Cerebellar cortex (tissue), 1 donor: Measurements from ENCODE around the gene SPSB1.
"Not testable (repeated sequence)": the region's sequence is repeated elsewhere in the genome, so short reads cannot be mapped to it uniquely, and the experiment has no call there.

ENCODE experiments used
- DNase-seq: peaks from one replicate; pipeline ENCODE4 v3.0.0-alpha.2; 2015; ENCODE audit warnings: low spot score

Gene SPSB1

DNA sequence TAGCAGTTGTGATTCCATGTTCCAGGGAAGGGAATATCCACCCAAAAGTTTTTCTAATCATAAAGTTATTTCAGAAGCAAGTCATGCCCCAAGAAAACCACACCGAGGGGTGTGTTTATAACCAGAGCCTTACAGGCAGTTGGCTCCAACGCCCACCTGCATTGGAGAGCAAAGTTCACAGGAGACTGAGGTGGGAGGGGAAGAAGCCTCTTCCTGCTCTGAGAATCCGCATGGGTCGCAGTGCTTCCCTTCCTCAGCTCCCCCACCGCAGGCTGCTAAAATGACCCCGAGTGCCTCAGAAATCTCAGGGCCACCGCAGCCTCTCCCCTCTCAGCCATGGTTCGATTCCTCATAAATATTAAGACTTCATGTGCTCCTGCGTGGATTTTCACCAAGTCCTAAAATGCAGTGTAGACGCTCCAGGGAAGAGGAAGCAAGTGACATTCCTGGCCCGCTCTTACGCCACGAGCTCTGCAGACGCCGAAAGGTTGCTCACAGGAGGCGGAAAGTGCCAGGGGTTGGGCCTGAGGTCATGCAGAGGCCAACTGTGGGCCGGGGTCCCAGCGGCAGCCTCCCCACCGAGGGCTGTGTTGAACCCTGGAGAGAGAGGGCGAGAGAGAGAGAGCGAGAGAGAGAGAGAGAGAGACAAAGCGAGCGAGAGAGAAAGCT is 13.4 kb upstream of the SPSB1 start:
- DNase-seq = no peak

DNA sequence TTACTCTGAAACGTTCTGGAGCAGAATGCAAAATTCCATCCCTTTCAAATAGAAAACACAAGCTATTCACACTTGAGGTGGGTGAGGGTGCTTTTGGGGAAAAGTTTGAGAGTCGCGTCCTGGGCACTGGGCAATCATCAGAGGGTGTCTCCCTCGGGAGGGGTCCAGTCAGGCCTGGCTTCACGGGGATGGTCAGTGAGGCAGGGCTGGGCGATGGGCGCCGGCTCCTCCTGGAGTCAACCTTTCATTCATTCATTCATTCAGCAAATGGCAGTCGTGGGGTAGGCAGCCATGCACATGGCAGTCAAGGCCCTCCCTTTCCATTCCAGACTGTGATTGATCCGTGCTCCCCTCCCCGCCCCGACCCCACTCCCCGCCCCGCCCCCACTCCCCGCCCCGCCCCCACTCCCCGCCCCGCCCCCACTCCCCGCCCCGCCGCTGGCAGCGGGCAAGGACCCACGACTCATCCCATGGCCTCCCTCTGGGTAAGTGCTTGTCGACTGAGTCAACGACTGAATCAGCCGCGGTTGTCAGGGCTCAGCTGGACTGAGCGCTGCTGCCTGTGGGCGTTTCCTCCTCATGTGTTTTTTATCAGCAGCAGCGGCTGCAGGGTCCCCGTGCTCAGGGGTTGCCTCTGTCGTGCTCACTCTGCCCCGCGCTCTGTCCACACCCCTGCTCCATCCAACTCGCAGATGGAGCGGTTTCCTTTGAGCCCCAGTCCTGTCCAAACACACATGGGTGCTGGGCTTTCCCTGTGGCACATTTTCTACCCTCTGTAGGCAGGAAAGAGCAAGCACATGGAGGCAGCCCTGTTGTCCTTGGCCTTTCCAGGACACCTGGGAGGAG is 12.5 kb upstream of the SPSB1 start:
- no peak for DNase-seq

DNA sequence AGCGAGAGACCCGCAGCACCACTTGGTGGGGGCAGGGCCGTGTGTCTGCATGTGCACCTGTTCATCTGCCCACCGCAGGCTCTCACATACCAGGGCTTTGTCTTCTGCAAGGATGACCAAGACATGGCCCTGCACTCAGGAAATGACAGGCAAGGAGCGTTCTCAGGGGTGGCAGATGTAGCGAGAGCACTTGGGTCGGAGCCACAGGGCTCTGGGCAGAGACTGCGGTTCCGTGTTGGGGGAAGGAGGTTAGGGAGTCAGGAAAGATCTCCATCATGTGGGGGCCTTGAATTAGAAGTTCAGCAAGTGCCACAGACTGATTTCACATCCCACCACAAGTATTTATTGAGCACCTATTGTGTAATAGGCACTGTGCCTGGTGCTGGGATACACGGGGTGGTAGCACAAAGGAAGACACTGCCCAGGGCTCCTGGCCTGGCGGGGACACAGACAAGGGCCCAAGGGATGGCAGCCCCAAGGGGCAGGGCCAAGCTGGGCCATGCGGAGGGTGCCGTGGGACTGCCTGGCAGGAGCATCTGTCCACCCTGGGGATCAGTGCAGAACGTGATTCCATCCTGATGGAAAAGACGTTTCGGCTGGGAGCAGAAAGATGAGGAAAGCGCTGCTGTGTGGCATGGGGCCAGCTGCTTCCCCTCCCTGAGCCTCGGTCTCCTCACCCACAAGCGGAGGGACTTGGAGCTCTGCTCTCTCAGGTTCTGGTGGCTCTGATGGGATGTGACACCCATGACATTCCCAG is 11.4 kb upstream of the SPSB1 start:
- no peak for DNase-seq

DNA sequence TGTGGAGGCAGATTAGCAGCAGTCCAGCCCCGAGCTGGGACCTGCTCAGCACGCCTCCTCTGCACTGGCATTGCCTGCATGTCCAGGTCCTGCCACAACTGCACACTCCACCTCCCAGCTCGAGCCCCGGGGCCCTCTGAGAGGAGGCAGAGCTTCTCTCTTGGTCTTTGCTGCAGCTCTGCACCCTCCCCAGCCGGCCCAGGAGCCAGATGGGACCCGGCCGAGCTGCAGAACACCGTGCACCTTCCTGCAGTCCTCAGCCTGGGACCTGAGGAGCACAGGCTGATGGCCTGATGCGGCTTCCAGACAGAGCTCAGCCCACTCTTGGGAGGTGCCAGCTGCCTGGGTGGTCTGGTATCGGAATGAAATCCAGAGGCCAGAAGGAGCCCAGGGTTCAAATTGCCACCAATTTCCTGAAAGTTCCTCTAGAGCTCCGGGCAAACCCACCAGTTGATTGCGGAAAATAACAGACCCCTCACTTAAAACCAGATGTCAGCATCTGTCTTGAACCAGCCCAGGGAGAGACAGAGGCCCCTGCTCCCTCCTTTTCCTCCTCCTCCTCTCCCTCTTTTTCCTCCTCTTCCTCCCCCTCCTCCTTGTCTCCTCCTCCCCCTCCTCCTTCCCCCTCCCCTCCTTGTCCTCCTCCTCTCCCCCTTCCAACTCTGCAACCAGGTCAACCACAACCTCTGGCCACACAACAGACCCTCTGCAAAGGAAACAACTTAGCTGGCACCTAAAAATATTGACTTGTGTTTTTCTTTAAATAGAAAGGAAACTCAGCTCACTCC is 10.6 kb upstream of the SPSB1 start:
- no peak for DNase-seq

DNA sequence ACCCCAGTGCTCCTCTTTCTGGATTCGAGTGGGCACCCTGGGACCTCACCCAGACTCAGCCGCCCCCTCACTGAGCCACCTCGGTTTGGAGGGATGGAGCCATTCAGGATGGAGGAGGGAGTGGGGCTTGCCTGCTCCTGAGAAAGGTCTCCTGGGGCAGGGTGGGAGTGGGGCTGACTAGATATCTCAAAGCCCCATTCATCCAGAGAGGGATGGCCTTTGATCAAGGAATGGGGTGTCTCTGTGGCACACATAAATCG is 10.1 kb upstream of the SPSB1 start:
- no peak for DNase-seq

DNA sequence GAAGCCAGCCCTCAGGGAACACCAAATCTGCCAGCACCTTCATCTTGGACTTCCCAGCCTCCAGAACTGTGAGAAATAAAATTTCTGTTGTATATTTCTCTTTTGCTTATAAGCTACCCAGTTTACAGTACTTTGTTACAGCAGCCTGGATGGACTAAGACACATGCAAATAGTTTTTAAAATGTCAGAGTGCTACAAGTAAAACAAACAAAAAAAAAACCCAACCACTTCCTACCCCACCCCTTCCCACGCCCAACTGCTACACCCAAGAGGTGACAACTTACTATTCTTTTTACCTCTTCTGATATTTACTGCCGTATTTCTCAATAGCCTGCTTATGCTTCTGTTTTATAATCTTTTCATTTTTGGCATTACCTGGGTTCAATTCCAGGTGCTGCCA is 8.6 kb upstream of the SPSB1 start:
- DNase-seq = no peak

DNA sequence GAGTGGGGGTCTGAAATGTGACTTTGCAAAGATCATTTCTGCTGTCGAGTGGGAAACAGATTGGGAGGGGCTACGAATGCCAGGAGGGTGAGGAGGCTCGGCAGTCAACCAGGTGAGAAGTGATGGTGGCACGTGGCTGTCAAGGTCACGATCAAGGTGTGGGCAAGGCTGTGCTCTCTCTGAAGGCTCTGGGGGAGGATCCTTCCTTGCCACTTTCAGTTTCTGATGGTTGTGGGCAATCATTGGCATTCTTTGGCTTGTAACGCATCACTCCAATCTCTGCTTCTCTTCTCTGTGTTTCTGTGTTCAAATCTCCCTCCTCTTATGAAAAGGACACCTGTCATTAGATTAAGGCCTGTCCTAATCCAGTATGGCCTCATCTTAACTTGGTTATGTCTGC is 6.1 kb upstream of the SPSB1 start:
- no peak for DNase-seq

DNA sequence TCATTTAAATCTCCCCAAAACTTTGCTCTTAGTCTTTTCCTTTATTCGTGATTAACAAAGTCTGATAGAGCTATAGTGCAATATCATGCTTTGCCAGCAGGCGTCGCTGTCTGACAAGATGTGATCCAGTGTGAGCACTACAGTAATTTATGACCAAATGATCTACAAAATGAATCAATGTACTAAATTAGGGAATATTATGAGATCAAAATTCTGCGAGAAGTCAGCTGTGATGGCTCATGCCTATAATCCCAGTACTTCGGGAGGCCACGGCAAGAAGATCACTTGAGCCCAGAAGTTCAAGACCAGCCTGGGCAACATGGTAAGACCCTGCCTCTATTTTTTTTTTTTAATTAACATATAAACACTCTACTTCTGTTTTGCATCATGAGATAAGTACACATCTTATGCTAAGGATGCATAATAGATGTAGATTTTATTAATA is 3.6 kb upstream of the SPSB1 start:
- DNase-seq = peak; percentile 60

DNA sequence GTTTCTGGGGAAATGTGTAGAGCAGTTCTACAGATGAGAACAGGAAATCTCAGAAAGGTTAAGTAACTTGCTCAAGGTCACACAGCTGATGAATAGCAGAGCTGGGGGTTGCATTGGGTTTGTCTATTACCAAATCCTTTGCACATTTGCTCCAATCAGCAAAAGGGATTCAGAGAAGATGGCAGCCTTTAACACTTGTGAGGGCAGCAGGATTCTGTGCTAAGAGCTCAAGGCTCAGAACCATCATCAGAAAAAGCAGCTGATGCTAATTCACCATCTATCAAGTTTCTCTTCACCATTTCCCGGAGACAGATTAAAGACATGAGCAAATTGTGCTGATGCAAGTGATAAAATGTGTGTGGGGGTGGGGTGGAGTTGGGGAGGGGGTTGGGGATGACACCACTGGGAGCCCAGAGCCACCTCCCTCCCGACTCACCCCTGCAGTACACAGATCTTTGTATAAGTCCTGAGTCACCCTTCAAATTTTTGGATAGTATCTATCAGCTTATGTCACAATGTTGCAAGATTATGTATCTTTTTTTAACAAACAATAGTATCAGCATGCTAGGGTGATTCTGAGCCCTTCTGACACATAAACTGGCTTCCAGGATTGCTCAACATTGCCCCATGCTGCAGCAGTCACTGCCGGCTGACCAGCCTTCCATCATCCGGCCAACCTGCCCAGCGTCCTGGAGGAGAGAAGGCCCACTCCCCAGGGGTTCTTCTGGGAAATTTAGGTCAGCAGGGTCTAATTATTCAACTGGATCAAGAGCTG is 2.8 kb upstream of the SPSB1 start:
- DNase-seq = no peak

DNA sequence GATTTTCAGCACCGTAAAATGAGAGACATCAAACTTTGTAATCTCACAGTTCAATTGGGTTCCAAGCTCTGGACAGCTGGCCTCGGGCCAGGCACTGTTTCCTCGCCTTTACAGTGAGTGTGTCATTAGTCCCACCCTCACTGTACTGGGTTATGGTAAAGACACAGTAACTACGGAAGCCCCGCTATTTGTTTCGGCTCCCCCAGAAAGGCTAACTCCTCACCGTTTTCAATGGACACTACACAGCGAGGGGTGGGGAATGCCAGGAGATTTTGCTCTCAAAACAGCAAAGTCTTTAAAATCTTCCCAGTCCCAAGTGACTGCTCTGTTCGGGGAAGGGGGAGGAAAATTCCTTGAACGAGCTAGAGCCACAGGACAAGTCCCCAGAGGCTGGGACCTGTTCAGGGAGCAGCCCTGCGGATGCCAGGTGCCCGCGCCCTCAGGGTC is 757 bp upstream of the SPSB1 start:
- peak; percentile 41 for DNase-seq

DNA sequence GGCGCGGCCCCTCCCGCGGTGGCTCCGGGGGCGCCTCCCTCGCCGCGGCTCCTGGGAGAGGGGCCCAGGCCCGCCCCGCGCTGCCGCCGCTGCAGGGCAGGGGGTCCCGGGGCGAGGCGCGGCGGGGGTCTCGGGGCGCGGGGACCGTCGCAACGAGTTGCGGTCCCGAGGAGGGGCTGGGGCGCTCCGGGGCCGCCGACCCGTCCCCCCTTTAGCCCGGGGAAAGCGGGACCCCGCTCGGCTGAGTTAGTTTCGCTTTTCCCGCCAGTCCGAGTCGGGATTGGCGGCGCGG is 493 bp downstream of the SPSB1 start:
- no peak for DNase-seq

DNA sequence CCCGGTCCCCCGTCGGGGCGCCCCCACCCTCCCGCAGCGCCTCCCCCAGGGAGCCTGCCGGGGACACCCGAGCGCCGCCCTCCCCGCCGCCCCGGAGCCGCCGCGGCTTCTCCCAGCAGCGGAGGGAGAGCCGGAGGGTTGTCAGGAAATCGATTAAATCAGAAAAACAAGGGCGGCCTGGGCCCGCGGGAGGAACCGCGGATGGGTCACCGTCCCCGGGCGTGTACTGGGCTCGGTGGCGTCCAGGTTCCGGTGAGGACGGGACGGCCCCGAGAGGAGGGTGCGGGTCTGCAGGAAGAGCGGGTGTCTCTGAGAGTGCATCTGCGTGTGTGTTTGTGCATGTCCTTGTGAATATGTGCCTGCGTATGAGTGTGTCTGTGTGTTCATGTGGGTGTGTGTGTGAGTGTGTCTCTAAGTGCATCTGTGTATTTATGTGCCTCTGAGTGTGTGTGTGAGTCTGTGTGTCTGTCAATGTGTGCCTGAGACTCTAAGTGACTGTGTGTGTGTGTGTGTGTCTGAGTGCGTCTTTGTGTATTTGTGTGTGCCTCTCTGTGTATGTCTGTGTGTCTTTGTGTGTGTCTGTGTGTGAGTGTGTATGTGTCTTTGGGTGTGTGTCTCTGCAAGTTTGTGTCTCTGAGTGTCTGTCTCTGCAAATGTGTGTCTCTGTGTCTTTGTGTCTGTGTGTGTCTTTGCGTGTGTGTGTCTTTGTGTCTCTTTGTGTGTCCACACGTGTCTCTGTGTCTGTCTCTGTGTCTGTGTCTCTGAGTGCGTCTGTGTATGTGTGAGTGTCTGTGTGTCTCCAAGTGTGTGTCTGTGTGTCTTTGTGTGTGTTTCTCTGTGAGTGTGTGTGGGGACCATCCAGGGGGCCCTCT is 1.1 kb downstream of the SPSB1 start:
- no peak for DNase-seq

DNA sequence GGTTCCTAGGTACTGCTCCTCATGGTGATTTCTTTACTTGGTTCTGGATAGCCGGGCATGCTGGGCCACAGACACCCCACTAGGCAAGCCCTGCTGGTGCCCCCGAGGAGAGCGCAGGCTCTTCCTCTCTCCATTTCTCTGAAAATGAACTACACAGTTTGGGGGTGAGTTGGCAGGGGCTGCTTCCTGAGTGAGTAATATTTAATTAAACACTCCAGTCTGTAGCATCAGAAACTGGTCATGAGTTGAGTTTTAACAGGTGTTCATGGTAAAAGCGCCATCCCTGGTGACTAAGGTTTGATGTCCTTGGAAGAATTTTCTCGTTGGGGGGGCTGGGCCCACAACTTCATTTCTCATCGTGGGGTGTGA is 1.7 kb downstream of the SPSB1 start:
- DNase-seq = no peak

DNA sequence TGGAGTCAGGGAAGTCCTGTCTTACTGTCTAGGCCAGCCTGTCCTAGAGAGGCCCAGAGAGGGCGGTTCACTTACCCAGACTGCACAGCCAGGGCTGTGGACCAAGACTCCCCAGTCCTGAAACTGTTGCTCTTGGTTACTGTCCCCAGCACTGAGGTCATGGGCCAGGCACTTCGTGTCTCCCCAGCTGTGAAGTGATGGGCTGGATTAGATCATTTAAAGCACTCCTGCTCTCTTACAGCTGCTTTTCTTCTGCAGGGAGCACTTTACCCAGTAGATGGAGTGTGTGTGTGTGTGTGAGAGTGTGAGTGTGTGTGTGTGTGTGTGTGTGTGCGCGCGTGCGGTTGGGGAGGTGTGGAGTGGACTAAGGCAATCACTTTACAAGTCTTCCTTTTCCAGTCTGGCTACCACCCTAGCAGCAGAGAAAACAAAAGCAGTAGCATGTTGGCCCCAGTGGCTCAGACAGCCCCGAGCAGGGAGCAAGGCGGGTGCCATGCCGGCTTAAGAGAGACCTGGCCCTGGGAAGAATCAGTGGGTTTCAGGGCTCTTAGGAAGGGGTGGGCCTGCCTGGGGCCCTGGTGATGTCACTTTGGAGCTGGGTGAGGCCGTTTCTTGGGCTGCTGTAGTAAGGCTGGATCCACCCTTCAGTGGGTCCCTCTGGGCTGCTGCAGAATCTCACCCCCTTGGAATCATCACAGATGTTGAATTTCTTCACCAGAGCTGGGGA is 2.4 kb downstream of the SPSB1 start:
- no peak for DNase-seq

DNA sequence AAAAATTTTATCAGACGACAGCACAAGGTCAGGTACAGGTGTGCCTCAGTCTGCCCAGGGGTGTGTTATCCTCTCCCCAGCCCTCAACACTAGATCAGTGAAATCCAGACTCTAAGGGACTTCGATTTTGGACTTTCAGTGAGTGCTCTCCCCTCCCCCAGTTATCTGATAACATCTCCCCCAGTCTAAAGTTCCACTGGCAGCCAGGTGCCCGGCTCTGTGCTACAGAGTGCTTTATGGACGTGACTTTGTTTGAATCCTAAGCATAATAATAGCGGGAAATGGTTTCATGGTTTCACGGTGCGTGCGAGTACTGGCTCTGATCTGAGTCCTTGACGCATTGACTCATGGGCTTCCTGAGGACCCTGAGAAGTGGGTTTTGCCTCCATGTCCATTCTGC is 3.2 kb downstream of the SPSB1 start:
- DNase-seq = no peak

DNA sequence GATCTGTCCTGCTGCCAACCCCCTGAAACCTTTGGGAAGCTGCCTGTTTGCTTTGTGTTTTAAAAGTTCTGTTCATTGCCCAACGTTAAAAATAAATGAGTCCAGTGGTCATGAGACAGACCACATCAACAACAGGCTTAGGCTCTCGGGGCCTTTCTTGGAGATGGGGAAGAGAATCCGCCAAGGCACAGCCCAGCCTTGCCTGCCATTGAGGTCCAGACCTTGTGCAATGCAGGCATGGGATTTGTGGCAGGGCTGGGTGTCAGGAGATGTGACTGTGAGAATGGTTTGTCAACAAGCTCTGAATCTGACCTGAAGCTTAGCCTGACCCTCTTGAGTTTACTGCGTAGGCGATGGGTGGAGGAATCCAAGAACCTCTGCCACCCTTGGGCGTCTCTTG is 4.2 kb downstream of the SPSB1 start:
- DNase-seq = no peak

DNA sequence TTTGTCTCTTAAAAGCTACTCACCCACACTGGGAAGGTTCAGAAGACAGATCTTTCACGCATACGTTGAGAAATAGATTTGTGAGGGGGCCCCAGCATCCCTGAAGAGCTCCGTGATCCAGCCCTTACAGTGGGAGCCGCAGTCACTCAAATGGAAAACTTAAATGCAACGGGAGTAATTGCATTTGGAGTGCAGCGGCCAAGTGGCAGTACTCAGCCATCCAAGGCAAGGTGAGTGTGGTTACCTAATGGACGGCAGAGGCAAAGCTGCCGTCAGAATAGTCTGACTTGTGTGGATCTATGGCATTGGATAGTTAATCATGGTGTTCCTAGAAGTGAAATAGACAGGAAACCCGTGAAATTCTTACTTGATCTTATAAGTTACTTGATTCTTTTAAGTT is 5.1 kb downstream of the SPSB1 start:
- DNase-seq = no peak

DNA sequence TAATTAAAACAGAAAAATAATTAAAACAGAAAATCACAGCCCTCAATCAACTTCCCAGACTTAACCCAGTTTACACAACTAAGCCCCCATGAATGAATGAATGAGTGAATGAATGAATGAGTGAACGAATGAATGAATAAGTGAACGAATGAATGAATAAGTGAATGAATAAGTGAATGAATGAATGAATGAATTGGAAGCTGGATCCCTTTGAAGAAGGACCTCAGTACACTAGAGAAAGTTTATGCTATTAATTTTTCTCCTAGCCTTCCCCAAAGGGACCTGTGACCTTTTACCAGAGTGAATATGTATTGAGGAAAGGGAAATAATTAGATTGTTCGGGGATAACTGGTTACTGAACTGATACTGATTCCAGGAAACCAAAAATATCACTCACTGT is 5.6 kb downstream of the SPSB1 start:
- DNase-seq = no peak

DNA sequence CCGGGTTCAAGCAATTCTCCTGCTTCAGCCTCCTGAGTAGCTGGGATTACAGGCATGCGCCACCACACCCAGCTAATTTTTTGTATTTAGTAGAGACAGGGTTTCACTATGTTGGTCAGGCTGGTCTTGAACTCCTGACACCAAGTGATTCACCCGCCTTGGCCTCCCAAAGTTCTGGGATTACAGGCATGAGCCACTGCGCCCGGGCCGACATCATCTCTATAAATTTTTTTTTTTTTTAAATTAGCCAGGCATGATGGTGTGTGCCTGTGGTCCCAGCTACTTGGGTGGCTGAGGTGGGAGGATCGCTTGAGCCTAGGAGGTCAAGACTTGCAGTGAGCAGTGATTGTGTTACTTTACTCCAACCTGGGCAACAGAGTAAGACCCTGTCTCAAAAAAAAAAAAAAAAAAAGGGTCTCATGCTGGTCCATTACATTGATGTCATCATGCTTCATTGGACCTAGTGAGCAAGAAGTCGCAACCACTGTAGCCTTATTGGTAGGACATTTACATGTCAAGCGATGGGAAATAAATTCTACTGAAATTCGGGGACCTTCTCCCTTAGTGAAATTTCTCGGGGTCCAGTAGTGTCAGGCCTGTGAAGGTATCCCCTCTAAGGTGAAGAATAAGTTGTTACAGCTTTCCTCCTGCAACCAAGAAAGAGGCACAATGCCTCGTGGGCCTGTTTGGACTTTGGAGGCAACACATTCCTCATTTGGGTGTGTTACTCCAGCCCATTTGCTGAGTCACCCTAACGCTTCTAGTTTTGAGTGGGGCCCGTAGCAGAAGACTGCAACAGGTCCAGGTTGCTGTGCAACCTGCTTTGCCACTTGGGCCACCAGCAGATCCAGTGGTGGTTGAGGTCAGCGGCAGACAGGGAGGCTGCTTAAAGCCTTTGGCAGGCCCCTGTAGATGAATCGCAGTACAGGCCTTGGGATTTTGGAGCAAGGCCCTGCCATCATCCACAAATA is 7.2 kb downstream of the SPSB1 start:
- not testable (repeated sequence) for DNase-seq
